GM12873 (cell line): ENCODE data around the gene MAD1L1.

Experiments
- CTCF ChIP-seq: IDR thresholded peaks from 2 replicates; pipeline ENCODE4 v1.5.1; 2012; ENCODE audit warnings: low read depth, mild to moderate bottlenecking, moderate library complexity, low read length, control low read depth; ENCODE audit not compliant: insufficient read depth; ENCODE audit errors: missing control alignments

The MAD1L1 gene

GRCh38 chr7:1856888-1857441, 375.8 kb downstream of the MAD1L1 start:
- no peak for TF ChIP-seq CTCF

- no peak for TF ChIP-seq CTCF
These were observed 376.4 kb downstream of the MAD1L1 start for GRCh38 chr7:1856161-1856887.

GRCh38 chr7:1855725-1856160, 377.0 kb downstream of the MAD1L1 start:
- no peak for TF ChIP-seq CTCF

- no peak for TF ChIP-seq CTCF
These were observed 377.6 kb downstream of the MAD1L1 start for GRCh38 chr7:1854866-1855724.

- TF ChIP-seq CTCF, result no peak
These were observed 378.5 kb downstream of the MAD1L1 start for GRCh38 chr7:1853986-1854865.

GRCh38 chr7:1853431-1853985, 379.2 kb downstream of the MAD1L1 start:
- no peak for TF ChIP-seq CTCF
